Measurements from ENCODE around the gene NRARP. TPM values are rescaled to one million over a fixed set of nuclear protein-coding genes. Genes with fewer than 3 reads are reported as not detected.
A peak's percentile ranks its signal among the peaks of the same experiment; 100 is the strongest.

The NRARP gene
- polyA plus RNA-seq, 6 donors from 2014 or later: 0.37 TPM; not detected in 5

GRCh38 chr9:137296670-137297664, 5.1 kb downstream of the NRARP start:
- no peak for DNase-seq
- ATAC-seq (ENCODE audit: low read depth in 2 of 2): no peak
- Mint-ChIP-seq H3K27me3 (peaks cover 21 to 43% (median 26%) of the 10 kb centered on the region in 3 donors), H3K4me1 (peaks cover 13 to 18% (median 16%) of the 10 kb centered on the region in 3 donors), H3K27ac (peak overlapping the region in 4 of 6 donors; percentile 2 to 62 (median 56)), H3K36me3 (no peaks in the 10 kb centered on the region), H3K9me3 (peaks cover 0 to 2% (median 0%) of the 10 kb centered on the region in 7 donors), H3K4me3 (peak overlapping the region; percentile 65 to 92 (median 82))

DNA sequence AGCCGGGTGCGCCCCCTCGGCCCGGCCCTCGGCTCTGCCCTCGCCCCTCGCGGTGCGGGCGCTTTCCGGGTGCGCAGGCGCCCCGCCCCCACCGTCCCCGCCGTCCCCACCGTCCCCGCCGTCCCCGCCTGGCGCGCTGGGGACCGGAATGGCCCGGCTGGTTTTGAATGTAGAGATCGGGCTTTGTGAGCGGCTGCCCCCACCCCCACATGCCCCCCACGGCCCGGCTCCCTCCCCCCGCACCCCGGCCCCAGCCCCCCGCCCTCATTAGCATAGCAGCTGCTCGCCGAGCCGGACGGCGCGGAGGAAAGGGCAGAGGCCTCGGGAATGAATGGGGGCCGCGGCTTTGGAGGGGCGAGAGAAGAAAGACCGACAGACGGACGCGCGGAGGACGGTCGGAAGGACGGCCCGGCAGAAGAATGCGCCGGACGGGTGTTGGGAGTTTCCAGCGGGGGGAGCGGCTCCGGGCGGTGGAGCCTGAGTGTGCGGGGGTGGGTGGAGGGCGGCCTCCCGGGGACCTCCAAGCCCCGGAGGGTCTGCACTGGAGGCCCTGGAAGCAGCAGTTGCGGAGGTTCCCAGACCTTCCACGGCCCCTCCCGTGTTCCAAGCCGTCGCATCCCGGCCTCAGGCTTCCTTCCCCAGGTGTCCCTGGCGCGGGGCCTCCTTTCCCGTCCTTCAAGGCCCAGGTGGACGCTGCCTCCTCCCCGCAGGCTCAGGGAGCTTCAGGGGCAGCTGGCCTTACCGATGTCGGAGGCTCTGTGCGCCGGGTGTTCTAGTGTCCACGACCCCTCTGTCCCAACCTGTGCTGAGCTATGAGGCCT, 6.0 kb downstream of the NRARP start:
- ATAC-seq (ENCODE audit: low read depth in 2 of 2) (peak; percentile 11 to 18), DNase-seq (no peak)
- Mint-ChIP-seq H3K27me3 (peaks cover 21 to 43% (median 26%) of the 10 kb centered on the region in 3 donors), H3K27ac (peak overlapping the region in 2 of 6 donors; percentile 51 to 60), H3K4me3 (peak overlapping the region; percentile 65 to 92 (median 82)), H3K4me1 (peaks cover 13 to 18% (median 16%) of the 10 kb centered on the region in 3 donors), H3K36me3 (no peaks in the 10 kb centered on the region), H3K9me3 (peaks cover 0 to 2% (median 0%) of the 10 kb centered on the region in 7 donors)

DNA sequence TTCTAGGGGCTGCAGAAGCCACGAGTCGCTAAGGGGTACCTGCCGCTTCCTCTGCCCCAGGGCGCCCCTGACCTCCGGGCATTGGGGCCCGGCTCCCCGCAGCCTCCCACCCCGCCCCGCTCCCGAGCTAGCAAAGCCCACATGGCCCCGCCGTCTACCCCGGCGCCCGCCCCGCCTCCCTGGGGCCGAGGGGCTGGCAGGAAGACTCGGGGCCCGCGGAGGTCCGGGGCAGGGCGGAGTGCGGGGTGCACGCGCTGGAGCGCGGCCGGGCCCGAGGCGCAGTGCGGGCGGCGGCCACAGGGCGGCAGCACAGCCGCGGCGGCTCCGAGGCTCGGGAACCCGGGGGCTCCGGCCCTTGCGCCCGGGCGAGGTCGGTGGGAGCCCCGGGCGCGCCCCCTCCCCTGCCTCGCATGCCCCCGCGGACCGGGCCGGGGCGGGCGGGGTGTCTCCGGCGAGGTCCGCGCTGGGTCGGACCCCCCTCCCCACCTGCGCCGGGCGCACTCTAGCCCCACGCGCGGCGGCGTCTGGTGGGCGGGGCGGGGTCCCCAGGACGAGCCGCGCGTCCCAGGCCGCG, 6.7 kb downstream of the NRARP start:
- DNase-seq (peak; percentile 68), ATAC-seq (ENCODE audit: low read depth in 2 of 2) (peak; percentile 82 to 85)
- no peak overlapping the region for H3K27ac Mint-ChIP-seq
- H3K9me3 Mint-ChIP-seq: peaks cover 0 to 2% (median 0%) of the 10 kb centered on the region in 7 donors
- H3K4me1 Mint-ChIP-seq: peaks cover 9 to 15% (median 11%) of the 10 kb centered on the region in 3 donors
- no peaks in the 10 kb centered on the region for H3K36me3 Mint-ChIP-seq
- H3K4me3 Mint-ChIP-seq: peak overlapping the region in 6 of 8 donors; percentile 44 to 88 (median 67)
- peaks cover 18 to 43% (median 26%) of the 10 kb centered on the region in 3 donors for H3K27me3 Mint-ChIP-seq

- ATAC-seq (ENCODE audit: low read depth in 2 of 2) (peak; percentile 19 to 20), DNase-seq (no peak)
- H3K27me3 Mint-ChIP-seq: peaks cover 14 to 40% (median 26%) of the 10 kb centered on the region in 3 donors
- H3K9me3 Mint-ChIP-seq: peaks cover 0 to 2% (median 0%) of the 10 kb centered on the region in 7 donors
- peak overlapping the region; percentile 44 to 88 (median 66) for H3K4me3 Mint-ChIP-seq
- H3K4me1 Mint-ChIP-seq: peaks cover 9 to 12% (median 11%) of the 10 kb centered on the region in 3 donors
- H3K36me3 Mint-ChIP-seq: no peaks in the 10 kb centered on the region
- peak overlapping the region in 2 of 6 donors; percentile 28 to 67 for H3K27ac Mint-ChIP-seq
These were observed 7.3 kb downstream of the NRARP start for GRCh38 chr9:137294681-137295237.

- DNase-seq: no peak
- no peaks in the 10 kb centered on the region for H3K36me3 Mint-ChIP-seq
- H3K27ac Mint-ChIP-seq: peak overlapping the region in 1 of 6 donors; percentile 67
- peaks cover 0 to 2% (median 0%) of the 10 kb centered on the region in 7 donors for H3K9me3 Mint-ChIP-seq
- H3K4me1 Mint-ChIP-seq: peaks cover 9 to 12% (median 11%) of the 10 kb centered on the region in 3 donors
- ATAC-seq (ENCODE audit: low read depth in 2 of 2): peak; percentile 31
- peaks cover 13 to 39% (median 26%) of the 10 kb centered on the region in 3 donors for H3K27me3 Mint-ChIP-seq
- H3K4me3 Mint-ChIP-seq: peak overlapping the region; percentile 18 to 88 (median 66)
These were observed 7.9 kb downstream of the NRARP start for GRCh38 chr9:137294091-137294680.

- DNase-seq (no peak), ATAC-seq (ENCODE audit: low read depth in 2 of 2) (no peak)
- Mint-ChIP-seq H3K4me1 (peaks cover 9 to 12% (median 11%) of the 10 kb centered on the region in 3 donors), H3K36me3 (no peaks in the 10 kb centered on the region), H3K27ac (no peak overlapping the region), H3K27me3 (peaks cover 13 to 33% (median 20%) of the 10 kb centered on the region in 3 donors), H3K9me3 (peaks cover 0 to 2% (median 0%) of the 10 kb centered on the region in 7 donors), H3K4me3 (peak overlapping the region in 4 of 8 donors; percentile 42 to 69 (median 64))
These were observed 8.5 kb downstream of the NRARP start for GRCh38 chr9:137293482-137294090.

- Mint-ChIP-seq H3K27ac (peak overlapping the region in 1 of 6 donors; percentile 15), H3K4me3 (peak overlapping the region in 2 of 8 donors; percentile 61 to 66), H3K36me3 (no peaks in the 10 kb centered on the region), H3K4me1 (peaks cover 9 to 12% (median 11%) of the 10 kb centered on the region in 3 donors), H3K27me3 (peaks cover 13 to 28% (median 20%) of the 10 kb centered on the region in 3 donors), H3K9me3 (peaks cover 0 to 2% (median 0%) of the 10 kb centered on the region in 7 donors)
- DNase-seq (no peak), ATAC-seq (ENCODE audit: low read depth in 2 of 2) (no peak)
These were observed 9.0 kb downstream of the NRARP start for GRCh38 chr9:137293094-137293481.

GRCh38 chr9:137286975-137287383, 15.1 kb downstream of the NRARP start:
- DNase-seq: no peak
- H3K4me3 Mint-ChIP-seq: peak overlapping the region in 7 of 8 donors; percentile 42 to 75 (median 68)

GRCh38 chr9:137281345-137282116, 20.5 kb downstream of the NRARP start:
- H3K27ac Mint-ChIP-seq: peak overlapping the region in 2 of 6 donors; percentile 6 to 19
- DNase-seq (no peak), ATAC-seq (ENCODE audit: low read depth in 2 of 2) (no peak)
- no peaks in the 10 kb centered on the region for H3K36me3 Mint-ChIP-seq
- H3K27me3 Mint-ChIP-seq: no peaks in the 10 kb centered on the region
- no peaks in the 10 kb centered on the region for H3K9me3 Mint-ChIP-seq
- H3K4me3 Mint-ChIP-seq: peak overlapping the region in 3 of 8 donors; percentile 13 to 35 (median 23)
- H3K4me1 Mint-ChIP-seq: peaks cover 15 to 37% (median 33%) of the 10 kb centered on the region in 3 donors

More at GRCh38 chr9:137286975-137287383, 15.1 kb downstream of the NRARP start:
- peaks cover 0 to 2% (median 0%) of the 10 kb centered on the region in 7 donors for H3K9me3 Mint-ChIP-seq
- ATAC-seq (ENCODE audit: low read depth in 2 of 2): peak; percentile 25 to 35
- no peaks in the 10 kb centered on the region for H3K36me3 Mint-ChIP-seq
- no peaks in the 10 kb centered on the region for H3K27me3 Mint-ChIP-seq
- peaks cover 10 to 32% (median 23%) of the 10 kb centered on the region in 3 donors for H3K4me1 Mint-ChIP-seq
- peak overlapping the region in 5 of 6 donors; percentile 78 to 94 (median 89) for H3K27ac Mint-ChIP-seq

DNA sequence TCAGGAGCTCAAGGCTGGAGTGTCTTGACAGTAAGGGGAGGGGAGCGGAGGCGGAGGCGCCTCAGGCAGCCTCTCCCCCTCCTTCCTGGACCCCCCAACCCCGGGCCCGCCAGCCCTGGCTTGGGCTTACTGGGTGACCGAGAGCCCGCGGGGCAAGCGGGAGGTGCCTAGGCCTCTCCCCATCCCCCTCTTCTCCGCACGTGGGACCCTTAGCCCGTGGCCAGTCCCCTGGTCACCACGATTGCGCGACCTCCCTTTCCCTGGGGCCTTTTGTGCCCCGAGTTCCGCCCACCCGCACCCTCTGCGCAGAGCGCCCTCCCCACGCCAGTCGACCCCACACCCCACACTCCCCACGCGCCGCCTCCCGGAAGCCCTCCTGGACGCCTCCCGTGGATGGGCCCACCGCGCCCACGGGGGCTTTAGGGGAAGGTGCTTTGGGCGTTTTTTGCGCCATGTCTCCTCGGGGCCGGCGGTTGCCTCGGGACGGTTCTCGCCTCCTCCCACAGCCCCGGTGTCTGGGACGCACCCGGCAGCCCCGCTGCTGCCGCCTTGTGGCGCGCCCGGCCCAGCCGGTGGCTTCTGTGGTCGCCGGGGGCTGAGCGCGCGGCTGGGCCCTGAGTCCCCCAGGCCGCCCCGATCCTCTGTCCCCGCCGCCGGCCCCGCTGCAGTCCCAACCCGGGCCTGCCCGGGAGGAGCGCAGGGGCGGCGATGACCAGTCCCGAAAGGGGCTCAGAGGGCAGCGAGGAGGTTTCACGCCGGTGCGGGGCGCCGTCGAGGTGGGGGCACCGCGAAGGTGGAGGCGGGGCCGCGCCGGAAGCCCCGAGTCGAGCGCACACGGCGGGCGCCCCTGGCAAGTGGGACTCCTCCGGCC, 21.4 kb downstream of the NRARP start:
- H3K27me3 Mint-ChIP-seq: no peaks in the 10 kb centered on the region
- ATAC-seq (ENCODE audit: low read depth in 2 of 2) (peak; percentile 34 to 48), DNase-seq (no peak)
- peak overlapping the region in 4 of 8 donors; percentile 20 to 66 (median 46) for H3K4me3 Mint-ChIP-seq
- no peaks in the 10 kb centered on the region for H3K9me3 Mint-ChIP-seq
- no peak overlapping the region for H3K27ac Mint-ChIP-seq
- H3K4me1 Mint-ChIP-seq: peaks cover 18 to 33% (median 31%) of the 10 kb centered on the region in 3 donors
- H3K36me3 Mint-ChIP-seq: no peaks in the 10 kb centered on the region

Measured in naive B cell (primary cell).